GM19324 (cell line): ENCODE measurements around the gene NFIA.

Experiments
- ATAC-seq: cut with Tn5 transposase; IDR thresholded peaks from one replicate; pipeline ENCODE4 v1.9.1; 2021; ENCODE audit warnings: mild to moderate bottlenecking, moderate library complexity; ENCODE audit not compliant: unreplicated experiment, low FRiP score

The NFIA gene

GRCh38 chr1:61377242-61377958, 295.0 kb downstream of the NFIA start:
- ATAC-seq: no peak

GRCh38 chr1:61378494-61379180, 296.3 kb downstream of the NFIA start:
- ATAC-seq: no peak

- ATAC-seq: no peak
Observed at GRCh38 chr1:61379693-61380092, 297.3 kb downstream of the NFIA start.

- no peak for ATAC-seq
Observed at GRCh38 chr1:61380561-61380960, 298.2 kb downstream of the NFIA start.

GRCh38 chr1:61386323-61386722, 304.0 kb downstream of the NFIA start:
- ATAC-seq: no peak

- no peak for ATAC-seq
Observed at GRCh38 chr1:61386770-61387169, 304.4 kb downstream of the NFIA start.

- no peak for ATAC-seq
Observed at GRCh38 chr1:61387829-61388228, 305.5 kb downstream of the NFIA start.

GRCh38 chr1:61388566-61388965, 306.2 kb downstream of the NFIA start:
- no peak for ATAC-seq

- no peak for ATAC-seq
Observed at GRCh38 chr1:61389194-61389925, 307.0 kb downstream of the NFIA start.

GRCh38 chr1:61389926-61390845, 307.8 kb downstream of the NFIA start:
- ATAC-seq: no peak

GRCh38 chr1:61391730-61392129, 309.4 kb downstream of the NFIA start:
- ATAC-seq: no peak

GRCh38 chr1:61392409-61393242, 310.3 kb downstream of the NFIA start:
- ATAC-seq: no peak

- no peak for ATAC-seq
Observed at GRCh38 chr1:61393575-61393974, 311.2 kb downstream of the NFIA start.

GRCh38 chr1:61395146-61395800, 312.9 kb downstream of the NFIA start:
- ATAC-seq: no peak

GRCh38 chr1:61397495-61397894, 315.1 kb downstream of the NFIA start:
- ATAC-seq: no peak

GRCh38 chr1:61397935-61398334, 315.6 kb downstream of the NFIA start:
- ATAC-seq: no peak

- no peak for ATAC-seq
Observed at GRCh38 chr1:61399199-61399598, 316.8 kb downstream of the NFIA start.

- ATAC-seq: no peak
Observed at GRCh38 chr1:61400131-61400770, 317.9 kb downstream of the NFIA start.

- ATAC-seq: no peak
Observed at GRCh38 chr1:61400997-61401396, 318.6 kb downstream of the NFIA start.
